MCF 10A (cell line): ENCODE measurements around the gene TCP11. TPM values are rescaled to one million over a fixed set of nuclear protein-coding genes. Genes with fewer than 3 reads are reported as not detected.

Experiments used
- BruUV-seq: library from RNA; stranded (reverse); fragments of 400-500 nt; replicated peaks from 2 replicates; lab custom pipeline; 2021; lab: Mats Ljungman, UMichigan
- CTCF ChIA-PET: fragments of 300-600 bp; sonication (Branson Sonifier 250); formaldehyde crosslinking; extraction: SDS; loops from one replicate; lab custom pipeline; 2021; ENCODE audit warnings: antibody characterized with exemption, inconsistent platforms; lab: Yijun Ruan, JAX
- POLR2A ChIA-PET: fragments of 300-600, 350-650 bp; sonication (Branson Sonifier 250); formaldehyde crosslinking; extraction: SDS; loops from one replicate; lab custom pipeline; 2020; ENCODE audit warnings: antibody characterized with exemption, inconsistent platforms; lab: Yijun Ruan, JAX
- DNase-seq: peaks from one replicate; pipeline ENCODE4 v3.0.0-alpha.2; 2018; ENCODE audit not compliant: unreplicated experiment
- H3K27ac Mint-ChIP-seq: one replicate; pipeline ENCODE4 v1.8.0; 2022; ENCODE audit warnings: mild to moderate bottlenecking, low read depth, mixed read lengths; ENCODE audit not compliant: unreplicated experiment
- H3K27me3 Mint-ChIP-seq: one replicate; pipeline ENCODE4 v1.8.0; 2022; ENCODE audit warnings: mixed read lengths; ENCODE audit not compliant: insufficient read depth, unreplicated experiment
- H3K36me3 Mint-ChIP-seq: one replicate; pipeline ENCODE4 v1.8.0; 2022; ENCODE audit warnings: mild to moderate bottlenecking, moderate library complexity, mixed read lengths; ENCODE audit not compliant: insufficient read depth, unreplicated experiment
- H3K4me1 Mint-ChIP-seq: one replicate; pipeline ENCODE4 v1.8.0; 2022; ENCODE audit warnings: mixed read lengths; ENCODE audit not compliant: insufficient read depth, unreplicated experiment
- H3K4me3 Mint-ChIP-seq: one replicate; pipeline ENCODE4 v1.8.0; 2022; ENCODE audit warnings: mild to moderate bottlenecking, moderate library complexity, mixed read lengths; ENCODE audit not compliant: unreplicated experiment
- H3K9me3 Mint-ChIP-seq: one replicate; pipeline ENCODE4 v1.8.0; 2022; ENCODE audit warnings: mixed read lengths; ENCODE audit not compliant: unreplicated experiment
- CTCF ChIP-seq: fragments of 200-600 bp; IDR thresholded peaks from one replicate; pipeline ENCODE4 v1.8.0; 2022; ENCODE audit warnings: antibody characterized with exemption, mild to moderate bottlenecking; ENCODE audit not compliant: unreplicated experiment
- intact Hi-C: fragments of 100-400 bp; cut with micrococcal nuclease; formaldehyde crosslinking; loops from 2 replicates; pipeline ENCODE4 v1.14.1; 2022
- total RNA-seq: library from RNA; stranded (reverse); gene quantifications from 2 replicates; pipeline ENCODE4 v1.2.3, GENCODE V29; 2022

The TCP11 gene
- total RNA-seq, 1 experiment from 2014 or later, result not detected

GRCh38 chr6:35083507-35083906 lies 57.6 kb downstream of the TCP11 start:
- intact Hi-C loops, result no loop called here

GRCh38 chr6:35082733-35083403 lies 58.3 kb downstream of the TCP11 start:
- H3K27ac Mint-ChIP-seq, result no peak overlapping the region
- no peak overlapping the region for H3K4me3 Mint-ChIP-seq
- intact Hi-C loops, result no loop called here
- H3K36me3 Mint-ChIP-seq, result peaks cover 29% of the 10 kb centered on the region
- H3K27me3 Mint-ChIP-seq, result no peaks in the 10 kb centered on the region
- ChIA-PET CTCF (no interaction called here), POLR2A (no interaction called here)
- no peaks in the 10 kb centered on the region for H3K9me3 Mint-ChIP-seq
- peaks cover 4% of the 10 kb centered on the region for H3K4me1 Mint-ChIP-seq
- BruUV-seq, result no TSS peak
- no peak for TF ChIP-seq CTCF
- DNase-seq, result no peak

More at GRCh38 chr6:35083507-35083906, 57.6 kb downstream of the TCP11 start:
- Mint-ChIP-seq H3K27ac (no peak overlapping the region), H3K9me3 (no peaks in the 10 kb centered on the region), H3K36me3 (peaks cover 32% of the 10 kb centered on the region), H3K27me3 (no peaks in the 10 kb centered on the region), H3K4me3 (no peak overlapping the region), H3K4me1 (peaks cover 4% of the 10 kb centered on the region)
- BruUV-seq, result no TSS peak
- no peak for DNase-seq
- ChIA-PET POLR2A (no interaction called here), CTCF (interaction anchor here (0.8 kb wide), 1 partner anchor 122 kb away, joined by 3 read pairs; no protein-coding TSS in a partner anchor)
- TF ChIP-seq CTCF, result no peak

- ChIA-PET POLR2A (interaction anchor here (0.7 kb wide), 1 partner anchor 16 kb away, joined by 3 read pairs; no protein-coding TSS in a partner anchor), CTCF (no interaction called here)
- TF ChIP-seq CTCF, result no peak
- no TSS peak for BruUV-seq
- no peak overlapping the region for H3K27ac Mint-ChIP-seq
- DNase-seq, result no peak
- peaks cover 24% of the 10 kb centered on the region for H3K36me3 Mint-ChIP-seq
- H3K9me3 Mint-ChIP-seq, result no peaks in the 10 kb centered on the region
- H3K4me3 Mint-ChIP-seq, result no peak overlapping the region
- intact Hi-C loops, result no loop called here
- H3K27me3 Mint-ChIP-seq, result no peaks in the 10 kb centered on the region
- peaks cover 4% of the 10 kb centered on the region for H3K4me1 Mint-ChIP-seq
Measured at GRCh38 chr6:35082046-35082732, 59.0 kb downstream of the TCP11 start.

- DNase-seq, result no peak
- TF ChIP-seq CTCF, result no peak
- CTCF ChIA-PET, result no interaction called here
- H3K36me3 Mint-ChIP-seq, result peaks cover 17% of the 10 kb centered on the region
- BruUV-seq, result no TSS peak
- no peak overlapping the region for H3K4me3 Mint-ChIP-seq
- intact Hi-C loops, result no loop called here
- H3K27ac Mint-ChIP-seq, result no peak overlapping the region
- peaks cover 4% of the 10 kb centered on the region for H3K4me1 Mint-ChIP-seq
- no peaks in the 10 kb centered on the region for H3K9me3 Mint-ChIP-seq
- H3K27me3 Mint-ChIP-seq, result no peaks in the 10 kb centered on the region
- POLR2A ChIA-PET, result interaction anchor here (0.7 kb wide), 1 partner anchor 17 kb away, joined by 3 read pairs; no protein-coding TSS in a partner anchor
Measured at GRCh38 chr6:35081426-35081851, 59.7 kb downstream of the TCP11 start.
